Type B pancreatic cell (in vitro differentiated cells): ENCODE results near the gene RTN4RL2. TPM values are rescaled to one million over a fixed set of nuclear protein-coding genes. Genes with fewer than 3 reads are reported as not detected.
A peak's percentile ranks its signal among the peaks of the same experiment; 100 is the strongest.

Experiments used
- DNase-seq: peaks from one replicate; pipeline ENCODE4 v3.0.0; 2021; ENCODE audit warnings: mixed read lengths; ENCODE audit not compliant: unreplicated experiment; ENCODE audit errors: extremely low spot score
- H3K27ac Mint-ChIP-seq: 2 replicates; pipeline ENCODE4 v1.8.0; 2021; ENCODE audit warnings: mild to moderate bottlenecking, mixed read lengths
- H3K27me3 Mint-ChIP-seq: 2 replicates; pipeline ENCODE4 v1.8.0; 2021; ENCODE audit warnings: mixed read lengths
- H3K36me3 Mint-ChIP-seq: 2 replicates; pipeline ENCODE4 v1.8.0; 2021; ENCODE audit warnings: mixed read lengths
- H3K4me1 Mint-ChIP-seq: one replicate; pipeline ENCODE4 v1.8.0; 2021; ENCODE audit warnings: mixed read lengths; ENCODE audit not compliant: unreplicated experiment
- H3K4me3 Mint-ChIP-seq: 2 replicates; pipeline ENCODE4 v1.8.0; 2021; ENCODE audit warnings: mild to moderate bottlenecking, mixed read lengths
- H3K9me3 Mint-ChIP-seq: 2 replicates; pipeline ENCODE4 v1.8.0; 2021; ENCODE audit warnings: mixed read lengths
- CTCF ChIP-seq: fragments of 200-600 bp; sonication (generic); conservative IDR thresholded peaks from 2 replicates; pipeline ENCODE4 v1.5.0; 2021; ENCODE audit warnings: antibody characterized with exemption, mild to moderate bottlenecking
- total RNA-seq: library from RNA; stranded (reverse); gene quantifications from 2 replicates; pipeline ENCODE4 v1.2.1, GENCODE V29; 2021; ENCODE audit warnings: low replicate concordance

The RTN4RL2 gene
- total RNA-seq, 1 donor from 2014 or later: 8.6 TPM

GRCh38 chr11:57458060-57458409 is 2.3 kb upstream of the RTN4RL2 start:
- TF ChIP-seq CTCF: no peak

GRCh38 chr11:57458410-57459163 is 1.7 kb upstream of the RTN4RL2 start:
- Mint-ChIP-seq H3K27ac (peak overlapping the region; percentile 73), H3K36me3 (no peaks in the 10 kb centered on the region), H3K4me3 (peak overlapping the region; percentile 85), H3K4me1 (peaks cover 24% of the 10 kb centered on the region), H3K9me3 (no peaks in the 10 kb centered on the region), H3K27me3 (peaks cover 82% of the 10 kb centered on the region)
- DNase-seq: no peak
- TF ChIP-seq CTCF: peak; percentile 88

More at GRCh38 chr11:57458060-57458409, 2.3 kb upstream of the RTN4RL2 start:
- Mint-ChIP-seq H3K27me3 (peaks cover 82% of the 10 kb centered on the region), H3K4me1 (peaks cover 21% of the 10 kb centered on the region), H3K9me3 (no peaks in the 10 kb centered on the region), H3K4me3 (peak overlapping the region; percentile 83), H3K36me3 (no peaks in the 10 kb centered on the region), H3K27ac (no peak overlapping the region)
- no peak for DNase-seq

GRCh38 chr11:57459164-57460021 is 935 bp upstream of the RTN4RL2 start:
- no peak for TF ChIP-seq CTCF
- no peaks in the 10 kb centered on the region for H3K36me3 Mint-ChIP-seq
- no peaks in the 10 kb centered on the region for H3K9me3 Mint-ChIP-seq
- peaks cover 28% of the 10 kb centered on the region for H3K4me1 Mint-ChIP-seq
- no peak for DNase-seq
- H3K4me3 Mint-ChIP-seq: peak overlapping the region; percentile 88
- peak overlapping the region; percentile 79 for H3K27ac Mint-ChIP-seq
- peaks cover 88% of the 10 kb centered on the region for H3K27me3 Mint-ChIP-seq

GRCh38 chr11:57460758-57461749 is 726 bp downstream of the RTN4RL2 start:
- peaks cover 28% of the 10 kb centered on the region for H3K4me1 Mint-ChIP-seq
- no peak for DNase-seq
- no peak overlapping the region for H3K27ac Mint-ChIP-seq

More at GRCh38 chr11:57460758-57461749, 726 bp downstream of the RTN4RL2 start:
- H3K9me3 Mint-ChIP-seq: no peaks in the 10 kb centered on the region
- H3K36me3 Mint-ChIP-seq: no peaks in the 10 kb centered on the region
- H3K27me3 Mint-ChIP-seq: peaks cover 77% of the 10 kb centered on the region
- TF ChIP-seq CTCF: no peak
- H3K4me3 Mint-ChIP-seq: peak overlapping the region; percentile 74
